Measurements from ENCODE around the gene CAP1. TPM values are rescaled to one million over a fixed set of nuclear protein-coding genes. Genes with fewer than 3 reads are reported as not detected.

Gene CAP1
- total and polyA plus RNA-seq, 2 donors, result 202 to 268 TPM

DNA sequence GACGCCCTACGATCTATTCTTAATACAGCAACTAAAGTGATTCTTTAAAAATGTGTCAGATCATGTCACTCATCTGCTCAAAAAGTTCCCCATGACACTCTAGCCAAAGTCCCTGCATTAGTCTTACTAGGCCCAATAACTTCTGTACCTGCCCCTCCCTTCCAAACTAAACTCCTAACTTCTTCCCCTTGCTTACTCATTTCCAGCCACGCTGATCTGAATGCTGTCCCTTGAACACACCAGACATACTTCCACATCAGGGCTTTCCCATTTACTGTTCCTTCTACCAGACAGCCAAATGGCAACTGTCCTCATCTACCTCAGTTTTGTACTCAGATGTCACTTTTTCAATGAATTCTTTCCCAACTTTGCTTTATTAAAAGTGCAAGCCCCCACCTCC lies 55.3 kb downstream of the CAP1 start:
- Histone ChIP-seq H3K36me3 (ENCODE audit: control insufficient read depth in 2 of 2, insufficient read depth in 2 of 2, low read length in 1 of 2) (peaks cover 0 to 15% of the 10 kb centered on the region in 2 donors), H3K4me3 (ENCODE audit: low read length in 2 of 2) (no peak overlapping the region), H3K9me3 (ENCODE audit: control insufficient read depth in 2 of 2, insufficient read depth in 1 of 2, low read length in 1 of 2) (no peaks in the 10 kb centered on the region), H3K27me3 (ENCODE audit: control insufficient read depth in 2 of 2, insufficient read depth in 1 of 2, low read length in 1 of 2) (no peaks in the 10 kb centered on the region), H3K4me1 (ENCODE audit: control insufficient read depth in 2 of 2, insufficient read depth in 2 of 2, low read length in 2 of 2) (peaks cover 0 to 9% of the 10 kb centered on the region in 2 donors), H3K27ac (ENCODE audit: low read depth in 1 of 2, low read length in 1 of 2) (no peak overlapping the region)
- WGBS, result 98% methylated on average over 3 of the region's 3 CpGs
- DNase-seq (ENCODE audit: low read depth in 6 of 9, low spot score in 9 of 9), result no peak

DNA sequence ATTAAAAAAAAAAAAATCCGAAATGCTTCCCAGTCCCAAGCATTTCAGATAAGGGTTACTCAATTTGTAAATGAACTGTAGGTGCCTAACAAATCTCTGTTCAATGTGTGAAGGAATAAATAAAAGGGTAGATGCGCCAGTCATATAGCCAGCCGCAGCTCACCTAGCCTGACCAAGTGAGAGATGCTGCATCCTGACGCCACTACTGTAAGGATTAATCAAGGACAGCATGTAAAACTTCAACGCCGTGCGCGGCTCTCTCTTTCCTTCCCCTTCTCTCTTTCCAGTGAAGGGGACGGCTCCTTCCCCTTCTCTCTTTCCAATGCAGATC lies 56.1 kb downstream of the CAP1 start:
- peaks cover 0 to 9% of the 10 kb centered on the region in 2 donors for H3K4me1 ChIP-seq (ENCODE audit: control insufficient read depth in 2 of 2, insufficient read depth in 2 of 2, low read length in 2 of 2)
- H3K36me3 ChIP-seq (ENCODE audit: control insufficient read depth in 2 of 2, insufficient read depth in 2 of 2, low read length in 1 of 2), result peaks cover 0 to 9% of the 10 kb centered on the region in 2 donors
- 12% methylated on average over 9 of the region's 9 CpGs for WGBS
- peak in 1 of 9 donors; percentile 47 for DNase-seq (ENCODE audit: low read depth in 6 of 9, low spot score in 9 of 9)
- H3K27ac ChIP-seq (ENCODE audit: low read depth in 1 of 2, low read length in 1 of 2), result no peak overlapping the region
- no peaks in the 10 kb centered on the region for H3K9me3 ChIP-seq (ENCODE audit: control insufficient read depth in 2 of 2, insufficient read depth in 1 of 2, low read length in 1 of 2)
- H3K27me3 ChIP-seq (ENCODE audit: control insufficient read depth in 2 of 2, insufficient read depth in 1 of 2, low read length in 1 of 2), result no peaks in the 10 kb centered on the region
- peak overlapping the region; percentile 72 to 75 for H3K4me3 ChIP-seq (ENCODE audit: low read length in 2 of 2)

DNA sequence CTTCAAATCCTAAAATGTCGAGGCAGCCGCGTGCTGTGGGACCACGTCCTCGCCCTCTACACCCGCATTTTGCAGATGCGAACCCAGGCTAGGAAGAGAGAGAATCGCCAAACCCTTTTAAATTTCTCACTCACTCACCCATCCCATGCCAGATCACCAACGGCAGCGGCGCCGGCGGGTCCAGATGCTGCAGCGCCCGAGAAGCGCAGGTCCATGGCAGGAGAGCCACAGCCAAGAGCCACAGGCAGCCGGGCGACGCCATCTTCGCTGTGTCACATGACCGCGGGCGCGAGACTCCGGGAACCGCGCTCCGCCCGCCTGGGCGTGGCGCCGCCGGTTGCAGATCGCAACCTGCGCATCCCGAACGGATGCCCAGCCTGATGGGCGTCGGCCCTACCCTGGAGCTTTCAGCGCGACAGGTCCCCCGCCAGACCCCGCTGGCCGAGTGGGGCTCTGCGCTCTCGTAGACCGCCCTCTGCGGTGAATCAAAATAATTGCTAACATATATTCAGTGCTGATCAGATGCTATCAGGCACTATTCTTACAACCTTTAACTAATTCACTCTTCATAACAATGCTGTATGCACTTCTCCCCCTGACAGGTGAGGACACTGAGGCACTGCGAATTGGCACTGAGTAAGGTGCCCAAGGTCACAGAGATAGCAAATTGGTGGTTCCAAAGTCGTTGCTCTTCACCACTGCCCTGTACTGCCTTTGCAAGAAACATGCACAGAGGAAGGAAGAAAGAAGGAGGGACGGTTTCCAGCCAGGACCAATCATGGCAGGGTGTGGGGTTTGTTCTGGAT lies 56.7 kb downstream of the CAP1 start, which contains the start of gene PPT1:
TSS of gene PPT1 (minus strand) at position 276 of the 806 bp plus-strand sequence. CDS start at position 262, 14 bp downstream.
- peaks cover 0 to 9% of the 10 kb centered on the region in 2 donors for H3K4me1 ChIP-seq (ENCODE audit: control insufficient read depth in 2 of 2, insufficient read depth in 2 of 2, low read length in 2 of 2)
- WGBS, result 1% methylated on average over 51 of the region's 51 CpGs
- peak within 1 kb of the TSS in 1 of 2 donors; percentile 70 for H3K27ac ChIP-seq (ENCODE audit: low read depth in 1 of 2, low read length in 1 of 2)

DNA sequence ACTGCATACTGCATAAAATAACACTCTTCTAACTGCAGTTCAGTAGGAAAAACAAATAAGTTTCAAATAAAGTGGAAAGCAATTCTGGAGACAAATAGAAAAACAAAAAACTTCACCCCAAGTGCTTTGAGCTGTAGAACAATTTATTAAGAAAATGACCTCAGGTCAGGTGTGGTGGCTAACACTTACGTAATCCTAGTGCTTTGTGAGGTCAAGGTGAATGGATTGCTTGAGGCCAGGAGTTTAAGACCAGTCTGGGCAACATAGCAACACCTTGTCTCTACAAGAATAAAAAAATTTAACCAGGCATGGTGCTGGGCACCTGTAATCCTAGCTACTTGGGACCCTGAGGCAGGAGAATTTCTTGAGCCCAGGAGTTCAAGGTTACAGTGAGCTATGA lies 61.5 kb downstream of the CAP1 start:
- no peaks in the 10 kb centered on the region for H3K9me3 ChIP-seq (ENCODE audit: control insufficient read depth in 2 of 2, insufficient read depth in 1 of 2, low read length in 1 of 2)
- no peak overlapping the region for H3K27ac ChIP-seq (ENCODE audit: low read depth in 1 of 2, low read length in 1 of 2)
- no peaks in the 10 kb centered on the region for H3K27me3 ChIP-seq (ENCODE audit: control insufficient read depth in 2 of 2, insufficient read depth in 1 of 2, low read length in 1 of 2)
- no peak overlapping the region for H3K4me3 ChIP-seq (ENCODE audit: low read length in 2 of 2)
- no peak for DNase-seq (ENCODE audit: low read depth in 6 of 9, low spot score in 9 of 9)
- H3K4me1 ChIP-seq (ENCODE audit: control insufficient read depth in 2 of 2, insufficient read depth in 2 of 2, low read length in 2 of 2), result peaks cover 0 to 4% of the 10 kb centered on the region in 2 donors
- WGBS, result 96% methylated on average over 1 of the region's 1 CpG
- H3K36me3 ChIP-seq (ENCODE audit: control insufficient read depth in 2 of 2, insufficient read depth in 2 of 2, low read length in 1 of 2), result no peaks in the 10 kb centered on the region

More for the DNA sequence above, 56.7 kb downstream of the CAP1 start, which contains the start of gene PPT1:
- H3K4me3 ChIP-seq (ENCODE audit: low read length in 2 of 2), result peak within 1 kb of the TSS; percentile 72 to 75
- peak; percentile 40 to 83 (median 58) for DNase-seq (ENCODE audit: low read depth in 6 of 9, low spot score in 9 of 9)
- peaks cover 0 to 4% of the 10 kb centered on the region in 2 donors for H3K36me3 ChIP-seq (ENCODE audit: control insufficient read depth in 2 of 2, insufficient read depth in 2 of 2, low read length in 1 of 2)
- no peaks in the 10 kb centered on the region for H3K27me3 ChIP-seq (ENCODE audit: control insufficient read depth in 2 of 2, insufficient read depth in 1 of 2, low read length in 1 of 2)
- no peaks in the 10 kb centered on the region for H3K9me3 ChIP-seq (ENCODE audit: control insufficient read depth in 2 of 2, insufficient read depth in 1 of 2, low read length in 1 of 2)

DNA sequence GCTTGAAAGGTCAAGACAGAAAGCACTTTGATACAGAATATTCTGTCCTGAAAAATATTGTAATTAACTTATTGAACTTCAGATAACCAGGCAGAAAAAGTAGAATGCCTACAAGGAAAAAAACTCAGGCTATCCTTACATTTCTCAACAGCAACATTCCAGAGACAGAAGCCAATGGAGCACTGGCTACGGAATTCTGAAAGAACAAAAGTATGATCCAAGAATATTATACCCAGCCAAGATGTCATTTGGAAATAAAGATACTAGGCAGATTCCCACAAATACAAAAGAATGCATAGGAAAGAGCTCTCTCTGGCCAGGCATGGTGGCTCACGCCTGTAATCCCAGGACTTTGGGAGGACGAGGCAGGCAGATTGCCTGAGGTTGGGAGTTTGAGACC lies 62.4 kb downstream of the CAP1 start:
- DNase-seq (ENCODE audit: low read depth in 6 of 9, low spot score in 9 of 9), result no peak
- Histone ChIP-seq H3K4me3 (ENCODE audit: low read length in 2 of 2) (no peak overlapping the region), H3K27me3 (ENCODE audit: control insufficient read depth in 2 of 2, insufficient read depth in 1 of 2, low read length in 1 of 2) (no peaks in the 10 kb centered on the region), H3K4me1 (ENCODE audit: control insufficient read depth in 2 of 2, insufficient read depth in 2 of 2, low read length in 2 of 2) (no peaks in the 10 kb centered on the region), H3K36me3 (ENCODE audit: control insufficient read depth in 2 of 2, insufficient read depth in 2 of 2, low read length in 1 of 2) (no peaks in the 10 kb centered on the region), H3K27ac (ENCODE audit: low read depth in 1 of 2, low read length in 1 of 2) (no peak overlapping the region), H3K9me3 (ENCODE audit: control insufficient read depth in 2 of 2, insufficient read depth in 1 of 2, low read length in 1 of 2) (no peaks in the 10 kb centered on the region)
- WGBS, result 98% methylated on average over 3 of the region's 3 CpGs

DNA sequence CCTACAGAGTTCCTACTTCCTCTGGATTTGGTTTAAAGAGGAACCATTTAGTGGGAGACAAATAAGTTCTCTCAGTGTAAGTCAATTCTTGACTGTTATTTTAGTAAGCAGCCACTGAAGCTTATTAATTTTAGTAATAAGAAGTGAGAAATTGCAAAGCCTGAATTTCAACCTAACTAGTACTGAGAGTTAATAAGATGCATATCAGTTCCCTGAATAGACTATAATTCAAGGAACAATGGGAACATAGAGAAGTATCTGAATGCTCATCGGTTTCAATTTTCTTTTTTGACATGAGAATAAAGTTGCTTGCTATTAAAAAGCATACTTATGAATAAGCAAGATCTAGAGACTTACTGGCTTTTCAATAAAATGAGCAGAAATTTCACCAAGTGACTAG lies 64.5 kb downstream of the CAP1 start:
- Histone ChIP-seq H3K27me3 (ENCODE audit: control insufficient read depth in 2 of 2, insufficient read depth in 1 of 2, low read length in 1 of 2) (no peaks in the 10 kb centered on the region), H3K4me3 (ENCODE audit: low read length in 2 of 2) (no peak overlapping the region), H3K4me1 (ENCODE audit: control insufficient read depth in 2 of 2, insufficient read depth in 2 of 2, low read length in 2 of 2) (no peaks in the 10 kb centered on the region), H3K36me3 (ENCODE audit: control insufficient read depth in 2 of 2, insufficient read depth in 2 of 2, low read length in 1 of 2) (no peaks in the 10 kb centered on the region), H3K27ac (ENCODE audit: low read depth in 1 of 2, low read length in 1 of 2) (no peak overlapping the region), H3K9me3 (ENCODE audit: control insufficient read depth in 2 of 2, insufficient read depth in 1 of 2, low read length in 1 of 2) (peaks cover 0 to 4% of the 10 kb centered on the region in 2 donors)
- no peak for DNase-seq (ENCODE audit: low read depth in 6 of 9, low spot score in 9 of 9)
- 88% methylated on average over 1 of the region's 1 CpG for WGBS

DNA sequence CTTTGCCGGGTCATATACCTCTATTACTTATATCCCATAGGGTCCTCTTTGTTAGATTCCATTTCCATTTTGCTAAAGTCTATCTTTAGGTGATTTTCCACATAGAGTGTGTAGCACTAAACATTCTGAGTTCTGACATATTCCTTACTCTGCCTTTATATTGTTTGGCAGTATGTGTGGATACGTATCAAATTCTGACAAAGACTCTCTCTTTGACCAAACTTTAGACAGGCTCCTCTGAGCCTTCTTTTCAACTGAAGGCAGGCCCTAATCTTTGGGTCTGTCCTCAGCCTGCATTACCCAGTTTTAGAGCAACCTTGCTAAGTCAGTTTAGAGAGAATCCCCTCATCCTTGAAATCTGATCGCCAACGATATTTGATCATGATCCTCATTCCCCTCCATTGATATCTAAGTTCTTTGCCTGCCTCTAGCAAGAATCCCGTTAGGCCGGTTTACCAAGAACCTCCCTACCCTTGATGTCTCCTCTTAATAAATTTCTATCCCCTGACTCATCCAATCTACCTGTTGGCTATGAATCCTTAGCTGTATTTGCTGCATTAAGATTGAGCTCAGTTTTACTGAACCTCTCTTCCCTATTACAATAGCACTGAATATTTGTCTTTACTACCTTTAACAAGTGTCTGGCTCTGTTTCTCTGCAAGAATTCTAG lies 66.9 kb downstream of the CAP1 start:
- H3K4me1 ChIP-seq (ENCODE audit: control insufficient read depth in 2 of 2, insufficient read depth in 2 of 2, low read length in 2 of 2), result no peaks in the 10 kb centered on the region
- no peaks in the 10 kb centered on the region for H3K36me3 ChIP-seq (ENCODE audit: control insufficient read depth in 2 of 2, insufficient read depth in 2 of 2, low read length in 1 of 2)
- no peaks in the 10 kb centered on the region for H3K27me3 ChIP-seq (ENCODE audit: control insufficient read depth in 2 of 2, insufficient read depth in 1 of 2, low read length in 1 of 2)
- H3K9me3 ChIP-seq (ENCODE audit: control insufficient read depth in 2 of 2, insufficient read depth in 1 of 2, low read length in 1 of 2), result peaks cover 0 to 13% of the 10 kb centered on the region in 2 donors
- WGBS, result 95% methylated on average over 6 of the region's 6 CpGs
- H3K27ac ChIP-seq (ENCODE audit: low read depth in 1 of 2, low read length in 1 of 2), result no peak overlapping the region
- peak in 1 of 9 donors; percentile 3 for DNase-seq (ENCODE audit: low read depth in 6 of 9, low spot score in 9 of 9)
- H3K4me3 ChIP-seq (ENCODE audit: low read length in 2 of 2), result no peak overlapping the region

DNA sequence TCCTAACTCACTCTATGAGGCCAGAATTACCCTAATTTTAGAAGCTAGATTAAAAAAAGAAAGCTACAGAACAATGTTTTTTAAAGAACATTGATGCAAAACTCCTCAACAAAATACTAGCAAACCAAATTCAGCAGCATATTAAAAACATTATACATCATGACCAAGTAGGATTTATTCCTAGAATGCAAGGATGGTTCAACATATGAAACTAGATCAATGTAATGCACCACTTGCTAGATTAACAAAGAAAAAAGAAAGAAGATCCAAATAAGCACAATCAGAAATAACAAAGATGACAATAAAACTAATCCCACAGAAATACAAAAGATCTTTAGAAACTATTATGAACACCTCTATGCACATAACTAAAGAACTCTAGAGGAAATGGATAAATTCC lies 69.9 kb downstream of the CAP1 start:
- no peaks in the 10 kb centered on the region for H3K36me3 ChIP-seq (ENCODE audit: control insufficient read depth in 2 of 2, insufficient read depth in 2 of 2, low read length in 1 of 2)
- H3K4me1 ChIP-seq (ENCODE audit: control insufficient read depth in 2 of 2, insufficient read depth in 2 of 2, low read length in 2 of 2), result no peaks in the 10 kb centered on the region
- peaks cover 0 to 13% of the 10 kb centered on the region in 2 donors for H3K9me3 ChIP-seq (ENCODE audit: control insufficient read depth in 2 of 2, insufficient read depth in 1 of 2, low read length in 1 of 2)
- H3K27me3 ChIP-seq (ENCODE audit: control insufficient read depth in 2 of 2, insufficient read depth in 1 of 2, low read length in 1 of 2), result no peaks in the 10 kb centered on the region
- no peak for DNase-seq (ENCODE audit: low read depth in 6 of 9, low spot score in 9 of 9)
- no peak overlapping the region for H3K27ac ChIP-seq (ENCODE audit: low read depth in 1 of 2, low read length in 1 of 2)
- no peak overlapping the region for H3K4me3 ChIP-seq (ENCODE audit: low read length in 2 of 2)

DNA sequence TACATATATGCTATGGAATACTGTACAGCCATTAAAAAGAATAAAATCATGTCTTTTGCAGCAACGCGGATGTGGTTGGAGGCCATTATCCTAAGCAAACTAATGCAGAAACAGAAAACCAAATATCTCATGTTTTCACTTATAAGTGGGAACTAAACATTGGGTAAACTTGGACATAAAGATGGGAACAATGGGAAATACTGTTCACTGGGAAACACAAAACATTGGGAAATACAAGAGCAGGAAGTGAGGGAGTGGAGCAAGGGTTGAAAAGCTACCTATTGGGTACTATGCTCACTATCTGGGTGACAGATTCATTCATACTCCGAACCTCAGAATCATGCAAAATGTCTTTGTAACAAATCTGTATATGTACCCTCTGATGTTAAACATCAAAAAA lies 73.9 kb downstream of the CAP1 start:
- Histone ChIP-seq H3K27ac (ENCODE audit: low read depth in 1 of 2, low read length in 1 of 2) (no peak overlapping the region), H3K36me3 (ENCODE audit: control insufficient read depth in 2 of 2, insufficient read depth in 2 of 2, low read length in 1 of 2) (no peaks in the 10 kb centered on the region), H3K9me3 (ENCODE audit: control insufficient read depth in 2 of 2, insufficient read depth in 1 of 2, low read length in 1 of 2) (peaks cover 0 to 13% of the 10 kb centered on the region in 2 donors), H3K4me1 (ENCODE audit: control insufficient read depth in 2 of 2, insufficient read depth in 2 of 2, low read length in 2 of 2) (no peaks in the 10 kb centered on the region), H3K4me3 (ENCODE audit: low read length in 2 of 2) (no peak overlapping the region), H3K27me3 (ENCODE audit: control insufficient read depth in 2 of 2, insufficient read depth in 1 of 2, low read length in 1 of 2) (no peaks in the 10 kb centered on the region)
- WGBS, result 96% methylated on average over 3 of the region's 3 CpGs
- DNase-seq (ENCODE audit: low read depth in 6 of 9, low spot score in 9 of 9), result no peak

Data from thymus (tissue), 11 donors.